Smooth muscle cell (in vitro differentiated cells): ENCODE data around the gene NTSR1. TPM values are rescaled to one million over a fixed set of nuclear protein-coding genes. Genes with fewer than 3 reads are reported as not detected.

Experiments used
- DNase-seq: peaks from one replicate; lab custom pipeline; 2025; ENCODE audit not compliant: unreplicated experiment; lab: John Stamatoyannopoulos, UW
- H2AFZ ChIP-seq: fragments of 200-600 bp; sonication (generic); 2 replicates; pipeline ENCODE4 v1.6.0; 2016; ENCODE audit warnings: antibody characterized with exemption, low read depth, mild to moderate bottlenecking
- H3F3A ChIP-seq: fragments of 200-600 bp; sonication (generic); 2 replicates; pipeline ENCODE4 v1.6.0; 2017; ENCODE audit warnings: antibody characterized with exemption, low read depth
- H3K27ac ChIP-seq: fragments of 200-600 bp; sonication (generic); 2 replicates; pipeline ENCODE4 v1.5.1; 2016; ENCODE audit warnings: low read depth, mild to moderate bottlenecking
- H3K27me3 ChIP-seq: fragments of 200-600 bp; sonication (generic); 2 replicates; pipeline ENCODE4 v1.6.1; 2016; ENCODE audit warnings: low read depth, mild to moderate bottlenecking
- H3K36me3 ChIP-seq: fragments of 200-600 bp; sonication (generic); 2 replicates; pipeline ENCODE4 v1.5.1; 2016; ENCODE audit warnings: low read depth
- H3K4me1 ChIP-seq: fragments of 200-600 bp; sonication (generic); 2 replicates; pipeline ENCODE4 v1.5.1; 2016; ENCODE audit warnings: low read depth
- H3K4me2 ChIP-seq: fragments of 200-600 bp; sonication (generic); 2 replicates; pipeline ENCODE4 v1.6.0; 2016; ENCODE audit warnings: mild to moderate bottlenecking
- H3K4me3 ChIP-seq: fragments of 200-600 bp; sonication (generic); 2 replicates; pipeline ENCODE4 v1.5.1; 2016; ENCODE audit warnings: mild to moderate bottlenecking
- H3K79me2 ChIP-seq: fragments of 200-600 bp; sonication (generic); 2 replicates; pipeline ENCODE4 v1.6.0; 2016; ENCODE audit warnings: low read depth, mild to moderate bottlenecking
- H3K9ac ChIP-seq: fragments of 200-600 bp; sonication (generic); 2 replicates; pipeline ENCODE4 v1.6.0; 2016; ENCODE audit warnings: low read depth
- H3K9me3 ChIP-seq: fragments of 200-600 bp; sonication (generic); replicated peaks from 2 replicates; pipeline ENCODE4 v1.5.1; 2016; ENCODE audit warnings: low read depth
- H4K20me1 ChIP-seq: fragments of 200-600 bp; sonication (generic); 2 replicates; pipeline ENCODE4 v1.6.0; 2016; ENCODE audit warnings: low read depth
- CTCF ChIP-seq: fragments of 200-600 bp; sonication (generic); IDR thresholded peaks from 2 replicates; pipeline ENCODE4 v1.5.1; 2017; ENCODE audit warnings: borderline replicate concordance, mild to moderate bottlenecking, antibody characterized with exemption; ENCODE audit not compliant: insufficient read depth, poor library complexity, severe bottlenecking
- WGBS: methylation state at CpG from one replicate; pipeline ENCODE4 v1.1.7; 2016; ENCODE audit warnings: low lambda C conversion rate; 5-methylcytosine and 5-hydroxymethylcytosine counted together
- polyA plus RNA-seq: library from polyadenylated mRNA; unstranded; fragments of >200 nt; fragmentation: Nextera tagmentation; extraction: Ambion mirVana; gene quantifications from 2 replicates; pipeline ENCODE4 v1.2.1, GENCODE V29; 2016
- total RNA-seq: library from RNA; depleted of rRNA; stranded (reverse); fragments of >200 nt; gene quantifications from 2 replicates; pipeline ENCODE4 v1.2.3, GENCODE V29; 2014

Gene NTSR1
- total and polyA plus RNA-seq, 2 experiments from 2014 or later: 0.09 TPM; not detected in 1

DNA sequence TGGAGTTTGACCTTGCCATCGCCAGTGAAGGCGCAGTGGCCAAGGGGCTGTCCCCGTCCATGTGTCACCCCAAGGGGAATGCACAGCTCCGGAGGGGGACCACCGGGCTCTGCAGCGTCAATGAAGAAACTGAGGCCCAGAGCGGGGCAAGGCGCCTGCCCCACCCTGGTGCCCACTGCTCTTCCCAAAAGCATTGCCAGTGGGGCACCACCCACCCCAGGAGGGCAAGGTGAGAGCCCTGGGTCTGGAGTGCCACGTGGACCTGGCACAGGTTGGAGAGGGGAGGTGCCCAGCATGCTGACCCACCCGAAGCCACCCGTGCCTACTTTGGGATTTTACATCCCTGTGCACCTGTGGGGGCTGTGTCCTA, 8.3 kb downstream of the NTSR1 start:
- H3K27me3 ChIP-seq: peaks cover 10% of the 10 kb centered on the region
- H3K4me2 ChIP-seq: no peak overlapping the region
- H3F3A ChIP-seq: no peaks in the 10 kb centered on the region
- no peak for TF ChIP-seq CTCF
- H2AFZ ChIP-seq: no peak overlapping the region
- H3K4me3 ChIP-seq: no peak overlapping the region
- no peaks in the 10 kb centered on the region for H3K4me1 ChIP-seq
- 96% methylated on average over 11 of the region's 11 CpGs for WGBS
- H3K79me2 ChIP-seq: no peaks in the 10 kb centered on the region
- no peak overlapping the region for H3K27ac ChIP-seq
- H3K9me3 ChIP-seq: no peaks in the 10 kb centered on the region
- no peak overlapping the region for H3K9ac ChIP-seq
- H3K36me3 ChIP-seq: no peaks in the 10 kb centered on the region
- no peak for DNase-seq
- H4K20me1 ChIP-seq: no peaks in the 10 kb centered on the region

GRCh38 chr20:62717933-62718332, 9.3 kb downstream of the NTSR1 start:
- H2AFZ ChIP-seq: no peak overlapping the region
- WGBS: 73% methylated on average over 18 of the region's 18 CpGs
- no peaks in the 10 kb centered on the region for H4K20me1 ChIP-seq
- H3K79me2 ChIP-seq: no peaks in the 10 kb centered on the region
- no peak overlapping the region for H3K4me2 ChIP-seq
- no peak for TF ChIP-seq CTCF
- DNase-seq: no peak
- no peak overlapping the region for H3K27ac ChIP-seq
- H3K36me3 ChIP-seq: no peaks in the 10 kb centered on the region
- H3K4me3 ChIP-seq: no peak overlapping the region
- H3F3A ChIP-seq: no peaks in the 10 kb centered on the region
- H3K9me3 ChIP-seq: no peaks in the 10 kb centered on the region
- peaks cover 6% of the 10 kb centered on the region for H3K27me3 ChIP-seq
- H3K4me1 ChIP-seq: no peaks in the 10 kb centered on the region
- H3K9ac ChIP-seq: no peak overlapping the region

DNA sequence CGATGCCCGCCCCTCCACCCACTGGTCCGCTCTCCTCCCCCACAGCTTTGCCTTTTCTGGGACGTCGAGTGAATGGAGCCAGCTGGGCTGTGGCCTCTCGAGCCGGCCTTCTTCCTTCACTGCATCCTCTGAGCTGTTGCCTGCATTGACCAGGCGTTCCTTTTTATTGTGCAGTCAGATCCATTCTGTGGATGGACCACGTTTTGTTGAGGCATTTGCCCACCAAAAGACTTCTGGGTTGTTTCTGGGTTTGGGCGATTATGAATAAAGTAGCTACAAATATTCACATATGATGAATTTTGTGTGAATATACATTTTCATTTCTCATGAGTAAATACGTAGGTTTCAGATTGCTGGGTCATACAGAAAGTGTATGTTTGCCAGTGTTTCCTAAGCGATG, 9.9 kb downstream of the NTSR1 start:
- no peak for TF ChIP-seq CTCF
- no peak overlapping the region for H3K4me2 ChIP-seq
- H3K27me3 ChIP-seq: peaks cover 2% of the 10 kb centered on the region
- H3F3A ChIP-seq: no peaks in the 10 kb centered on the region
- WGBS: 84% methylated on average over 12 of the region's 12 CpGs
- no peak overlapping the region for H2AFZ ChIP-seq
- no peaks in the 10 kb centered on the region for H4K20me1 ChIP-seq
- no peak overlapping the region for H3K9ac ChIP-seq
- DNase-seq: no peak
- H3K36me3 ChIP-seq: no peaks in the 10 kb centered on the region
- H3K79me2 ChIP-seq: no peaks in the 10 kb centered on the region
- H3K27ac ChIP-seq: no peak overlapping the region
- H3K4me3 ChIP-seq: no peak overlapping the region
- H3K4me1 ChIP-seq: no peaks in the 10 kb centered on the region
- H3K9me3 ChIP-seq: no peaks in the 10 kb centered on the region

DNA sequence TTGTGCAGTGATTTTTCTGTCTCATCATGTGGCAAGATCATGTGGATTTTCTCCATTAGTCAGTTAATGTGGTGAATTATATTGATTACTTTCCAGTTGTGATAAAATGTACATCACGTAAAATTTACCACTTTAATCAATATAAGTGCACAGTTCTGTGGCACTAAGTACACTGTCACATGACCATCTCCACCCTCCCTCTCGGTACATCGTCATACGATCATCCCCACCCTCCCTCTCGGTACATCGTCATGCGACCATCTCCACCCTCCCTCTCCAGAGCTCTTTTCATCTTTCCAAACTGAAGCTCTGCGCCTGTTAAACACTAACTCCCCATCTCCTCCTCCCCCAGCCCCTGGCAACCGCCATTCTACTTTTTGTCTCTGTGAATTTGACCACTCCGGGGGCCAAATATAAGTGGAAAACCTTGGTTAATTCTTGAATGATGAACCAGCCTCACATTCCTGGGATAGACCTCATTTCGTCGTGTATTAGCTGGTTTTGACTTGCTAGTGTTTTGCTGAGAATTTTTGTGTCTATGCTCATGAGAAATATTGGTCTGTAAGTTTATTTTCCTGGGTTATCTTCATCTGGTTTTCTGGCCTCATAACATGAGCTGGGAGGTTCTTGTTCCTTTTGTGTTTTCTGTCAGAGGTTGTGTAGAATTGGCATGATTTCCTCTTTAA, 10.8 kb downstream of the NTSR1 start:
- Histone ChIP-seq H3K79me2 (no peaks in the 10 kb centered on the region), H3K9ac (no peak overlapping the region), H3K4me1 (no peaks in the 10 kb centered on the region), H3K27me3 (peaks cover 2% of the 10 kb centered on the region), H3K27ac (no peak overlapping the region), H3K9me3 (no peaks in the 10 kb centered on the region), H3K36me3 (no peaks in the 10 kb centered on the region), H2AFZ (no peak overlapping the region), H3K4me3 (no peak overlapping the region), H3F3A (no peaks in the 10 kb centered on the region), H4K20me1 (no peaks in the 10 kb centered on the region), H3K4me2 (no peak overlapping the region)
- 89% methylated on average over 12 of the region's 12 CpGs for WGBS
- DNase-seq: no peak
- no peak for TF ChIP-seq CTCF
